Gastroesophageal sphincter (tissue), 4 donors: ENCODE results near the gene GLT1D1. TPM values are rescaled to one million over a fixed set of nuclear protein-coding genes. Genes with fewer than 3 reads are reported as not detected.

Experiments
- ATAC-seq: fragments of 150-250 bp; one replicate; pipeline ENCODE4 v1.9.1; 2016; ENCODE audit warnings: mild to moderate bottlenecking, moderate library complexity
- H3K27ac ChIP-seq, 4 donors: fragments of 200-600 bp; sonication (generic) in 3 of 4; 1 replicate in 3 of 4; 2 replicates in 1 of 4; pipeline ENCODE4 v1.5.1; 2016 to 2019
- H3K27me3 ChIP-seq: fragments of 200-600 bp; sonication (generic); one replicate; pipeline ENCODE4 v1.5.1; 2019
- H3K36me3 ChIP-seq, 2 donors: fragments of 200-600 bp; sonication (generic); one replicate each; pipeline ENCODE4 v1.5.1; 2019; ENCODE audit warnings: control low read depth in 1 of 2
- H3K4me1 ChIP-seq, 3 donors: fragments of 200-600 bp; sonication (generic); 1 replicate in 2 of 3; 2 replicates in 1 of 3; pipeline ENCODE4 v1.5.1; 2016 to 2019; ENCODE audit warnings: control low read depth in 2 of 3
- H3K4me3 ChIP-seq, 2 donors: fragments of 200-600 bp; sonication (generic); one replicate each; pipeline ENCODE4 v1.5.1; 2019; ENCODE audit warnings: mild to moderate bottlenecking in 1 of 2, moderate library complexity in 1 of 2
- H3K9me3 ChIP-seq, 3 donors: fragments of 200-600 bp; sonication (generic); one replicate each; pipeline ENCODE4 v1.5.1; 2017 to 2019; ENCODE audit warnings: control low read depth in 2 of 3
- EP300 ChIP-seq: sonication (generic); formaldehyde crosslinking; IDR thresholded peaks from one replicate; pipeline ENCODE4 v1.6.1; 2017; ENCODE audit warnings: antibody characterized with exemption, mild to moderate bottlenecking
- POLR2A ChIP-seq, 2 donors: fragments of 450-650 bp; IDR thresholded peaks; one replicate each; pipeline ENCODE4 v1.6.1; 2017; ENCODE audit warnings: antibody characterized with exemption in 2 of 2, mild to moderate bottlenecking in 2 of 2, moderate library complexity in 1 of 2
- POLR2AphosphoS5 ChIP-seq: sonication (generic); formaldehyde crosslinking; IDR thresholded peaks from one replicate; pipeline ENCODE4 v1.6.1; 2017; ENCODE audit warnings: antibody characterized with exemption
- WGBS, 2 donors: methylation state at CpG; one replicate each; pipeline ENCODE4 v1.1.5; 2018; ENCODE audit warnings: low coverage in 1 of 2; 5-methylcytosine and 5-hydroxymethylcytosine counted together
- total RNA-seq, 4 donors: library from RNA; depleted of rRNA; stranded (reverse); fragments of >200 nt; gene quantifications; one replicate each; pipeline ENCODE4 v1.1.0, GENCODE V29; 2016
- TF ChIP-seq, protein P1 (sequence below), 4 experiments: fragments of 200-600 bp in 2 of 4; fragments of 450-650 bp in 2 of 4; sonication (generic) in 1 of 4; IDR thresholded peaks; one replicate each; pipeline ENCODE4 v1.5.1; 2017 to 2019; ENCODE audit warnings: antibody characterized with exemption in 4 of 4, mild to moderate bottlenecking in 2 of 4, moderate library complexity in 2 of 4

Gene GLT1D1
- total RNA-seq, 4 donors from 2014 or later: 0.27 to 1.8 (median 0.47) TPM; not detected in 1

DNA sequence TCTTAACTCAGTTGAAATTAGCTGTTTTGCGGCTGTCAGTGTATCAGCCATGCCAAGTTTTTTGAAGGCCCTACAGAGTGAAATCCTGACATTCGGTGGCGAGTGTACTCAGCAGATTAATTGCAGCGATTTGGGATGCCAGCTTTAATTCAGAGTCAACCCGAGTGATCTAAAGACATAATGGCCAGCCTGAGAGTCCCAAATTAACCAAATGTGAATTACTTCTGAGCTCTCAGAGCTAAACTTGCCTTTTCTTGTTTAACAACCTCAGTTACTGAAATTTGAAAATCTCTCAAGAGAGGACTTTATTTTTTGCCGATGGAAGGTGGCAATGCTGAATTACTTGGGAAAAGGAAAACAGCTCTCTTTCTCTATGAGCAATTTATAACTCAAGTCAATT lies 148.5 kb downstream of the GLT1D1 start:
- TF ChIP-seq POLR2A (IDR thresholded peaks at IDR 0.05) (no peak), EP300 (no peak)
- TF ChIP-seq, protein P1, sequence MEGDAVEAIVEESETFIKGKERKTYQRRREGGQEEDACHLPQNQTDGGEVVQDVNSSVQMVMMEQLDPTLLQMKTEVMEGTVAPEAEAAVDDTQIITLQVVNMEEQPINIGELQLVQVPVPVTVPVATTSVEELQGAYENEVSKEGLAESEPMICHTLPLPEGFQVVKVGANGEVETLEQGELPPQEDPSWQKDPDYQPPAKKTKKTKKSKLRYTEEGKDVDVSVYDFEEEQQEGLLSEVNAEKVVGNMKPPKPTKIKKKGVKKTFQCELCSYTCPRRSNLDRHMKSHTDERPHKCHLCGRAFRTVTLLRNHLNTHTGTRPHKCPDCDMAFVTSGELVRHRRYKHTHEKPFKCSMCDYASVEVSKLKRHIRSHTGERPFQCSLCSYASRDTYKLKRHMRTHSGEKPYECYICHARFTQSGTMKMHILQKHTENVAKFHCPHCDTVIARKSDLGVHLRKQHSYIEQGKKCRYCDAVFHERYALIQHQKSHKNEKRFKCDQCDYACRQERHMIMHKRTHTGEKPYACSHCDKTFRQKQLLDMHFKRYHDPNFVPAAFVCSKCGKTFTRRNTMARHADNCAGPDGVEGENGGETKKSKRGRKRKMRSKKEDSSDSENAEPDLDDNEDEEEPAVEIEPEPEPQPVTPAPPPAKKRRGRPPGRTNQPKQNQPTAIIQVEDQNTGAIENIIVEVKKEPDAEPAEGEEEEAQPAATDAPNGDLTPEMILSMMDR (IDR thresholded peaks at IDR 0.05): no peak
- ATAC-seq: no peak
- WGBS, 2 donors: 78 to 93% methylated on average over 4 to 6 of the region's 6 CpGs
- Histone ChIP-seq H3K9me3 (peaks cover 0 to 5% (median 0%) of the 10 kb centered on the region in 3 donors), H3K4me3 (no peak overlapping the region), H3K4me1 (no peaks in the 10 kb centered on the region), H3K27ac (no peak overlapping the region), H3K27me3 (peaks cover 23% of the 10 kb centered on the region), H3K36me3 (no peaks in the 10 kb centered on the region)

DNA sequence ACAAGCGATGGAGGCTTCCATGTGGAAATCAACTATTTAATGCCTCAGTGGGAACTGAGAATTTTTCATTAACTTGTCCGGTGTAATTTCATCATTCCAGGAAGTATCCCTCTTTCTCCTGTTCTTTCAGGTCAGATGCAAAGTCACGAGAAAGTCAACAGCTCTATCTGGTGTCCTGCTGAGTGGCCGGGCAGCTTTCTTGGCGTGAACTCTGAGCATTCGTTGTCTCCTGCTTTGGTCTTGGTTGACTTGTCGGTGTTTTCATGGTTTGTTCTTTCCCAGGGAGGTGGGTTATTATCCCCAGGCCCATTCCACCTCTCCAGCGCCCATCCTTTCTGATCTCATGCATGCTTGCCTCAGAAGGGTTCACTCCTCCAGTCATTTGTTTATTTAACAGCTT lies 149.1 kb downstream of the GLT1D1 start:
- Histone ChIP-seq H3K9me3 (peaks cover 0 to 5% (median 0%) of the 10 kb centered on the region in 3 donors), H3K27me3 (peaks cover 19% of the 10 kb centered on the region), H3K4me3 (no peak overlapping the region), H3K4me1 (no peaks in the 10 kb centered on the region), H3K36me3 (no peaks in the 10 kb centered on the region), H3K27ac (no peak overlapping the region)
- no peak for ATAC-seq
- WGBS, 2 donors: 64 to 73% methylated on average over 5 to 8 of the region's 8 CpGs
- TF ChIP-seq, protein P1 (IDR thresholded peaks at IDR 0.05): no peak
- TF ChIP-seq EP300: no peak
- no peak for TF ChIP-seq POLR2AphosphoS5
- no peak for TF ChIP-seq POLR2A (IDR thresholded peaks at IDR 0.05)

DNA sequence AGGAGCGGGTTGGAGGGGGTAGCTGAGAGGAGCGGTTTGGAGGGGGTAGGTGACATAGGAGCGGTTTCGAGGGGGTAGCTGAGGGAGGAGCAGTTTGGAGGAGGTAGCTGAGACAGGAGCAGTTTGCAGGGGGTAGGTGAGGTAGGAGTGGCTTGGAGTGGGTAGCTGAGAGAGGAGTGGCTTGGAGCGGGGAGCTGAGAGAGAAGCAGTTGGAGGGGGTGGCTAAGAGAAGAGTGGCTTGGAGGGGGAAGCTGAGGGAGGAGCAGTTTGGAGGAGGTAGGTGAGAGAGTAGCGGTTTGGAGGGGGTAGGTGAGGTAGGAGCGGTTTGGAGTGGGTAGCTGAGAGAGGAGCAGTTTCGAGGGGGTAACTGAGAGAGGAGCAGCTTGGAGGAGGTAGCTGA lies 152.1 kb downstream of the GLT1D1 start:
- no peak for ATAC-seq
- no peaks in the 10 kb centered on the region for H3K36me3 ChIP-seq
- H3K27me3 ChIP-seq: peaks cover 15% of the 10 kb centered on the region
- H3K9me3 ChIP-seq: no peaks in the 10 kb centered on the region
- 81 to 83% methylated on average over 6 to 8 of the region's 8 CpGs for WGBS, 2 donors
- TF ChIP-seq POLR2AphosphoS5 (no peak), POLR2A (IDR thresholded peaks at IDR 0.05) (no peak), EP300 (no peak)
- TF ChIP-seq, protein P1 (IDR thresholded peaks at IDR 0.05): no peak
- no peaks in the 10 kb centered on the region for H3K4me1 ChIP-seq
- H3K4me3 ChIP-seq: no peak overlapping the region
- no peak overlapping the region for H3K27ac ChIP-seq

DNA sequence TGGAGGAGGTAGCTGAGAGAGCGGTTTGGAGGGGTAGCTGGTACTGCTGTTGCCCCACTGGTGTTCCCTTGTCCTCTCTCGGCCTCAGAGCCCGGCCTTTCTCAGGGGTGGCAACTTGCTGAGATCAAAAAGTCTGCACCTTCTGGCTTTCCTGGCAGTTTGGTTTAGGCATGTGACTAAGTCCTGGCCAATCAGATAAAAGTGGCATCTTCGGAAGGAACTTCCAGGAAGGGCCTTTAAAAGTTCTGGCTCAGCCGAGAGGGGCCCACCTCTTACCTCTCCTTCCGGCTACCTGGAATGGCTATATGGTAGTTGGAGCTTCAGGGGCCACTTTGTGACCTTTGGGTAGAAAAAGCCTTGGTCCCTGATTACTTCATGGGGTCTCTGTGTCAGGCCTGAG lies 152.6 kb downstream of the GLT1D1 start:
- TF ChIP-seq POLR2AphosphoS5 (no peak), EP300 (no peak), POLR2A (IDR thresholded peaks at IDR 0.05) (no peak)
- TF ChIP-seq, protein P1 (IDR thresholded peaks at IDR 0.05): no peak
- WGBS, 2 donors: 78 to 79% methylated on average over 3 to 6 of the region's 6 CpGs
- no peak overlapping the region for H3K4me3 ChIP-seq
- H3K4me1 ChIP-seq: no peaks in the 10 kb centered on the region
- no peak overlapping the region for H3K27ac ChIP-seq
- no peak for ATAC-seq
- H3K36me3 ChIP-seq: no peaks in the 10 kb centered on the region
- H3K9me3 ChIP-seq: no peaks in the 10 kb centered on the region
- H3K27me3 ChIP-seq: peaks cover 12% of the 10 kb centered on the region

DNA sequence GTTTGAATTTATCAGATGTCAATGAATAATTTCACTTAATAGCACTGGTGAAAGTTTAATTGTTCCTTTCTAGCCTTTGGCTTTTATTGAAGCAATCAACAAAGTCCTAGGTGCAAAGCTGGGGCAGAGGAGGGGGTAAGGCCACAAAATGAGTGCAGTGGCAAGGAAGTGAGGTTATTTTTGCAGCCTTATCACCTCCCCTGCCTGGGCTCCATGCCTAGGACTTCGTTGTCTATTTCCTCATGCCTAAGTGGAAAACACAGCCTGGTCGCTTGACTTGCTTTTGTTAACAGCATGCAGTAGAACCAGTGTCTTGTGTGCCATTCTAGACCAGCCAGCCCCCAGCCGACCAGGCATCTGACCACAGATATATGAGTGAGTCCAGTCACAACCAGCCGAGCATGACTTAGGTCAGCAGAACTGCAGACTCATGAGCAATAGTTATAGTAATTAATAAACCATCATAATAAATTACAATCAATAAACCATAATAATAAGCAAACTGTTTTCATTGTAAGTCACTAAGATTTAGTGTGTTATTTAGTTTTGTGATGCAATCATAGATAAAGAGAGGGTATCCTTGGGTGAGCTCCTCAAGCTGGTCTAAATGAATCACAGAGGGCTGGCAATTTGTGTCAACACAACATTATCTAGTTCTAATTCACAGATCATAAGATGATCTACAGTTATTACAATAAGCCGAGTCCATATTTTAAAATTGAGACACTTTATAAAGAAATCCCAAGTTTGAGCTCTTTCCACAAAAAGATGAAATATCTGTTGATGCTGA lies 156.8 kb downstream of the GLT1D1 start:
- no peaks in the 10 kb centered on the region for H3K4me1 ChIP-seq
- H3K9me3 ChIP-seq: no peaks in the 10 kb centered on the region
- no peak overlapping the region for H3K4me3 ChIP-seq
- no peak for TF ChIP-seq POLR2A (IDR thresholded peaks at IDR 0.05)
- TF ChIP-seq POLR2AphosphoS5: no peak
- TF ChIP-seq, protein P1 (IDR thresholded peaks at IDR 0.05): no peak
- TF ChIP-seq EP300: no peak
- no peak overlapping the region for H3K27ac ChIP-seq
- ATAC-seq: no peak
- H3K36me3 ChIP-seq: no peaks in the 10 kb centered on the region
- H3K27me3 ChIP-seq: peaks cover 28% of the 10 kb centered on the region
- 47 to 71% methylated on average over 2 to 5 of the region's 5 CpGs for WGBS, 2 donors
